Suprapubic skin (tissue), 4 donors: ENCODE measurements around the gene NCL. TPM values are rescaled to one million over a fixed set of nuclear protein-coding genes. Genes with fewer than 3 reads are reported as not detected.

Source experiments
- DNase-seq, 2 donors: peaks; one replicate each; pipeline ENCODE4 v3.0.0-alpha.2; 2019; ENCODE audit warnings: low spot score in 2 of 2
- H3K27ac ChIP-seq: fragments of 200-600 bp; sonication (generic); one replicate; pipeline ENCODE4 v1.5.1; 2019
- H3K27me3 ChIP-seq: fragments of 200-600 bp; sonication (generic); one replicate; pipeline ENCODE4 v1.5.1; 2019
- H3K36me3 ChIP-seq: fragments of 200-600 bp; sonication (generic); one replicate; pipeline ENCODE4 v1.5.1; 2019
- H3K4me1 ChIP-seq: fragments of 200-600 bp; sonication (generic); one replicate; pipeline ENCODE4 v1.5.1; 2019
- H3K4me3 ChIP-seq: fragments of 200-600 bp; sonication (generic); one replicate; pipeline ENCODE4 v1.5.1; 2019; ENCODE audit warnings: mild to moderate bottlenecking
- H3K9me3 ChIP-seq: fragments of 200-600 bp; sonication (generic); one replicate; pipeline ENCODE4 v1.5.1; 2019
- EP300 ChIP-seq: sonication (generic); formaldehyde crosslinking; IDR thresholded peaks from one replicate; pipeline ENCODE4 v1.6.1; 2017; ENCODE audit warnings: antibody characterized with exemption
- POLR2A ChIP-seq, 2 donors: fragments of 450-650 bp; IDR thresholded peaks; one replicate each; pipeline ENCODE4 v1.6.1; 2017; ENCODE audit warnings: antibody characterized with exemption in 2 of 2, mild to moderate bottlenecking in 2 of 2, moderate library complexity in 2 of 2
- POLR2AphosphoS5 ChIP-seq, 3 donors: sonication (generic); formaldehyde crosslinking; IDR thresholded peaks; one replicate each; pipeline ENCODE4 v1.6.1; 2017; ENCODE audit warnings: antibody characterized with exemption in 3 of 3
- WGBS: methylation state at CpG from one replicate; pipeline ENCODE4 v1.1.5; 2018; 5-methylcytosine and 5-hydroxymethylcytosine counted together
- total RNA-seq, 4 donors: library from RNA; depleted of rRNA; stranded (reverse); fragments of >200 nt; gene quantifications; one replicate each; pipeline ENCODE4 v1.1.0, GENCODE V29; 2016
- TF ChIP-seq, protein P1 (sequence below), 2 donors: fragments of 200-600 bp in 1 of 2; fragments of 450-650 bp in 1 of 2; sonication (generic) in 1 of 2; IDR thresholded peaks; one replicate each; pipeline ENCODE4 v1.5.1; 2016 to 2019; ENCODE audit warnings: antibody characterized with exemption in 2 of 2, mild to moderate bottlenecking in 1 of 2, moderate library complexity in 1 of 2

Gene NCL
- total RNA-seq, 4 donors from 2014 or later: 142 to 384 (median 205) TPM

DNA sequence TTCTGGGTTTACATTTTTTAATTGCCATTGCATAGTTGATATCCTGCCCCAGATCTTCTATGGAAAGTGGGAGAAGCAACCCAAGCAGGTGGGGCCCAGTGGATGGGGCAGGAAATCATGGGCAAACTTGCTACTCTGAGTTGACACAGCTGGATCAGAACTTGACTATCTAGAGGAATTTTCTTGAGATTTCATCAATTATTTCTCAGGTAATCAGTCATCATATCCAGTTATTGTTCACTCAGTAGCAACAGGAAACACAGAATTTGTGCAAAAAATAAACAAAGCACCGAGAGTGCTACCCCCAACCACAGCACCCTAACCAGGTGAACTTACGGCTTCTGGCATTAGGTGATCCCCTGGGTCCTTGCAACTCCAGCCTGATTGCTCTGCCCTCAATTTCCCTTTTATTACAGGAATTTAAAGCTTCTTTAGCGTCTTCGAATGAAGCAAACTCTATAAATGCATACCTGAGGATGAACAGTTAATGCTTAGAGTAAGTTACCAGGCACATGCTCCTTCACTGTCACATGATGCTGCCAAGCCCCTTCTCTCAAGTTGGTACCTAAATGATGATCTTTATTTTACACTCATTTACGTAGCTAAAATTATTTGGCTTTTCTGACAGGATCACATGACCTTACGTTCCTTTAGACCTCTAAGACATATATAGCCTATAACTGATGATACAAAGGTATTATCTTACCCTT, 7.8 kb downstream of the NCL start:
- TF ChIP-seq POLR2A (IDR thresholded peaks at IDR 0.05) (no peak), EP300 (no peak), POLR2AphosphoS5 (IDR thresholded peaks at IDR 0.05) (no peak)
- TF ChIP-seq, protein P1, sequence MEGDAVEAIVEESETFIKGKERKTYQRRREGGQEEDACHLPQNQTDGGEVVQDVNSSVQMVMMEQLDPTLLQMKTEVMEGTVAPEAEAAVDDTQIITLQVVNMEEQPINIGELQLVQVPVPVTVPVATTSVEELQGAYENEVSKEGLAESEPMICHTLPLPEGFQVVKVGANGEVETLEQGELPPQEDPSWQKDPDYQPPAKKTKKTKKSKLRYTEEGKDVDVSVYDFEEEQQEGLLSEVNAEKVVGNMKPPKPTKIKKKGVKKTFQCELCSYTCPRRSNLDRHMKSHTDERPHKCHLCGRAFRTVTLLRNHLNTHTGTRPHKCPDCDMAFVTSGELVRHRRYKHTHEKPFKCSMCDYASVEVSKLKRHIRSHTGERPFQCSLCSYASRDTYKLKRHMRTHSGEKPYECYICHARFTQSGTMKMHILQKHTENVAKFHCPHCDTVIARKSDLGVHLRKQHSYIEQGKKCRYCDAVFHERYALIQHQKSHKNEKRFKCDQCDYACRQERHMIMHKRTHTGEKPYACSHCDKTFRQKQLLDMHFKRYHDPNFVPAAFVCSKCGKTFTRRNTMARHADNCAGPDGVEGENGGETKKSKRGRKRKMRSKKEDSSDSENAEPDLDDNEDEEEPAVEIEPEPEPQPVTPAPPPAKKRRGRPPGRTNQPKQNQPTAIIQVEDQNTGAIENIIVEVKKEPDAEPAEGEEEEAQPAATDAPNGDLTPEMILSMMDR (IDR thresholded peaks at IDR 0.05): no peak
- no peaks in the 10 kb centered on the region for H3K27me3 ChIP-seq
- peaks cover 87% of the 10 kb centered on the region for H3K36me3 ChIP-seq
- DNase-seq: no peak
- peaks cover 2% of the 10 kb centered on the region for H3K4me1 ChIP-seq
- H3K27ac ChIP-seq: no peak overlapping the region
- H3K9me3 ChIP-seq: no peaks in the 10 kb centered on the region
- WGBS: 80% methylated on average over 6 of the region's 6 CpGs
- no peak overlapping the region for H3K4me3 ChIP-seq

DNA sequence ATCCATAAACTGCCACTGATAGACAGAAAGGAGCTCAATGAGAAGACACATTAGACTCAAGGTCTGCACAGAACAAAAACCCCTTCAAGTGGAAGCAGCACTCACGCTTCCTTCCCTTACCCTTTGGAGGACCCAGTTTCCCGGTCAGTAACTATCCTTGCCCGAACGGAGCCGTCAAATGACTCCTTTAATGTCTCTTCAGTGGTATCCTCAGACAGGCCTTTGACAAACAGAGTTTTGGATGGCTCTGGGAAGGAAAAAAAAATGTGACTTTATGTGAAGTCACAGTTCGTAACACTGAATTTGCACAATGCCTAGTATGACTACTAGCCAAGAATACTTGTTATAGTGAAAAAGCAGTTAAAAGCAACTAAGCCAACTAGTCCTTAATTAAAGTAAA, 8.4 kb downstream of the NCL start:
- Histone ChIP-seq H3K27ac (no peak overlapping the region), H3K9me3 (no peaks in the 10 kb centered on the region), H3K27me3 (no peaks in the 10 kb centered on the region), H3K4me1 (no peaks in the 10 kb centered on the region), H3K4me3 (no peak overlapping the region), H3K36me3 (peaks cover 82% of the 10 kb centered on the region)
- 94% methylated on average over 6 of the region's 6 CpGs for WGBS
- peak in 1 of 2 donors; percentile 37 for DNase-seq
- TF ChIP-seq, protein P1 (IDR thresholded peaks at IDR 0.05): no peak
- no peak for TF ChIP-seq EP300
- TF ChIP-seq POLR2AphosphoS5 (IDR thresholded peaks at IDR 0.05): no peak
- TF ChIP-seq POLR2A (IDR thresholded peaks at IDR 0.05): no peak

DNA sequence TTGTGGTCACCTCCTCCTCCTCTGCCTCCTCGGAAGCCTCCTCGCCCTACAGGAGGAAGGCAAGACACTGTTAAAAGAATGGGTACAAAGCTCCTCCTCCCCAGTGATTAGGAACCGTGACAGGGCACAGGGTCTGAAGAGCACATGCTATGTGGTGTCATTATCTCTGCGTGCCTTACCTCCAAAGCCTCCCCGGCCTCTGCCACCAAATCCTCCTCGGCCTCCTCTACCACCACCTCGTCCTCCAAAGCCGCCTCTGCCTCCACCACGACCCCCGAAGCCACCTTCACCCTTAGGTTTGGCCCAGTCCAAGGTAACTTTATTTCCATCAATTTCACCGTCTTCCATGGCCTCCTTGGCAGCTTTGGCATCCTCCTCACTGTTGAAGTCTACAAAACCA, 9.1 kb downstream of the NCL start:
- TF ChIP-seq POLR2AphosphoS5 (IDR thresholded peaks at IDR 0.05): no peak
- no peak for TF ChIP-seq EP300
- TF ChIP-seq POLR2A (IDR thresholded peaks at IDR 0.05): no peak
- TF ChIP-seq, protein P1 (IDR thresholded peaks at IDR 0.05): no peak
- Histone ChIP-seq H3K4me3 (no peak overlapping the region), H3K4me1 (no peaks in the 10 kb centered on the region), H3K9me3 (no peaks in the 10 kb centered on the region), H3K36me3 (peaks cover 75% of the 10 kb centered on the region), H3K27ac (no peak overlapping the region), H3K27me3 (no peaks in the 10 kb centered on the region)
- DNase-seq: peak in 1 of 2 donors; percentile 74
- 86% methylated on average over 11 of the region's 11 CpGs for WGBS

DNA sequence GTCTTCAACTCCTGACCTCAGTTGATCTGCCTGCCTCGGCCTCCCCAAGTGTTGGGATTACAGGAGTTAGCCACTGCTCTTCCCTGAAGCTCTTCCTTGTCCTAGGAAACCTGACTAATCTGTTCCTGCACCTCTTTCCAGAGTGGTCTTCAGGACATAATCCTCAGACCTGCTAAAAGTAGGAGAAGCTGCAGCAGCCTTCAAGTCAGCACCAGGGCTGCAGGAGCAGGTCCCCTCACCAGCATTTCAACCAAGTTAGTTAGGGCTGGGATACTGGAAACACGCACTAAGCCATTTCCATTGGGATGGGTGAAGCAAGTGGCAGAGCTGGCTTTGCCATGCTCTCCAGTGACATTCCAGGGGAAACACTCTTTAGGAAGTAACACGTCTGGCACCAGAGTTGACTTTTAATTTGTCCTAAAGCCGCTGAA, 9.9 kb downstream of the NCL start:
- H3K4me3 ChIP-seq: no peak overlapping the region
- H3K9me3 ChIP-seq: no peaks in the 10 kb centered on the region
- TF ChIP-seq EP300 (no peak), POLR2A (IDR thresholded peaks at IDR 0.05) (no peak), POLR2AphosphoS5 (IDR thresholded peaks at IDR 0.05) (no peak)
- TF ChIP-seq, protein P1 (IDR thresholded peaks at IDR 0.05): no peak
- DNase-seq: peak in 1 of 2 donors; percentile 26
- H3K4me1 ChIP-seq: no peaks in the 10 kb centered on the region
- no peaks in the 10 kb centered on the region for H3K27me3 ChIP-seq
- peaks cover 67% of the 10 kb centered on the region for H3K36me3 ChIP-seq
- WGBS: 79% methylated on average over 4 of the region's 4 CpGs
- H3K27ac ChIP-seq: no peak overlapping the region

DNA sequence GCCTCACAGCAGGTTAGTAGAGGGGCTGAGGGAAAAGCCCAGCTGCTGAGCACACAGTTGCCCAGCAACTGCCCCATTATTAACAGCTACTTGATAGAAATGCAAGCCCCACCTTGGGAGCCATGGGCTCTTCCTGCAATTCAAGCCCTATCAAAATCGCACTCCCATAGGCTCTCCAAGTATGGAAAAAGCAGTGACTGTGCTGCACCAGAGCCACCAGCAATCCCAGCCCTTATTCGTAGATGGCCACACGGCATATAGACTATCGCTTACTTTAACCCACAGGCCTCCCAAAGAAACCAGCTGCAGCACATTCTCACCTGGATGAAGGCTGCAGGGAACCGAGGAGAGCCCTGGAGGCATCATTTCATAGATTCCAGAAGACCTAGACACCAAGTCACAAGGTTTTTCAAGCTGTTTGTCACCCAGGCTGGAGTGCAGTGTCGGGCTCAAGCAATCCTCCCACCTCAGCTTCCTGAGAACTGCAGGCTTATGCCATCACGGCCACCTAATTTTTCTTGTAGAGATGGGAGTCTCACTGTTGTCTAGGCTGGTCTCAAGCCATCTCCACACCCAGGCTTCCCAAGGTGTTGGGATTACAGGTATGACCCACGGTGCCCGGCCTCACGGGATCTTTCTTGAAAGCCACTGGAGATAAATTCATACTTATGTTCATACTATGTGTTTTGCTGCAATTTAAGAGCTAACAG, 11.3 kb downstream of the NCL start:
- H3K9me3 ChIP-seq: no peaks in the 10 kb centered on the region
- peak in 1 of 2 donors; percentile 71 for DNase-seq
- H3K36me3 ChIP-seq: peaks cover 52% of the 10 kb centered on the region
- no peaks in the 10 kb centered on the region for H3K27me3 ChIP-seq
- WGBS: 60% methylated on average over 8 of the region's 10 CpGs
- TF ChIP-seq POLR2AphosphoS5 (IDR thresholded peaks at IDR 0.05): no peak
- no peak for TF ChIP-seq EP300
- TF ChIP-seq POLR2A (IDR thresholded peaks at IDR 0.05): no peak
- TF ChIP-seq, protein P1 (IDR thresholded peaks at IDR 0.05): no peak
- no peak overlapping the region for H3K4me3 ChIP-seq
- no peaks in the 10 kb centered on the region for H3K4me1 ChIP-seq
- no peak overlapping the region for H3K27ac ChIP-seq
